Measurements from ENCODE around the gene ZFAND3. TPM values are rescaled to one million over a fixed set of nuclear protein-coding genes. Genes with fewer than 3 reads are reported as not detected.

Gene ZFAND3
- polyA plus RNA-seq, 1 donor (not counting 4 experiments of a cell fraction or from before 2014, with no cell fraction given) = 19.6 TPM

DNA sequence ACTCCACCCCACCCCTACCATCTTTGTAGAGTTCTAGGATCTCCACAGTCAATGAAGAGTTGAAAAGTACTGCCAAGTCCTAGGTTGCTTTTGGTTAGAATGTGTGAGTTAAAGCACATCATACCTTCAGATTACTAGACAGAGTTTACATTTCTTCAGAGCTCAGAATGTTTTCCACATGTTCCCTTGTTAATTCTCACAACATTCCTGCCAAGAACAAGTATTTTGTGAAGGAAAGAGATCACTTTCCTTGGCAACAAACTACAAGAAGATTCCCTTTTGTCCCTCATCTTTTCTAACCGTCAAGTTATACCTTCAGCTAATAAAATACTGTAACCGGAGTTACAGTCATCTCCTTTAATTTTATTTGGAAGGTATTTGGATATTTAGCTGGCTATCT lies 266.8 kb downstream of the ZFAND3 start:
- DNase-seq (ENCODE audit: low read depth, low spot score) (no peak), FAIRE-seq (no peak)
- H3K9me1 ChIP-seq (ENCODE audit: control insufficient read depth, extremely low read depth, insufficient read depth, low read length) = no peaks in the 10 kb centered on the region
- no peaks in the 10 kb centered on the region for H4K20me1 ChIP-seq (ENCODE audit: control insufficient read depth, extremely low read depth, insufficient read depth, low read length)
- TF ChIP-seq EZH2 (IDR thresholded peaks at IDR 0.05; ENCODE audit: low read length) (no peak), CTCF (optimal IDR thresholded peaks at IDR 0.05 in 1 of 3, IDR thresholded peaks at IDR 0.05 in 1 of 3, conservative IDR thresholded peaks at IDR 0.05 in 1 of 3; ENCODE audit: extremely low read depth in 1 of 3, insufficient read depth in 2 of 3, low read length in 3 of 3) (no peak)
- H3K4me1 ChIP-seq (ENCODE audit: control insufficient read depth, extremely low read depth, insufficient read depth, low read length) = no peaks in the 10 kb centered on the region
- no peak overlapping the region for H3K9ac ChIP-seq (ENCODE audit: control insufficient read depth, extremely low read depth, insufficient read depth, low read length)
- H3K4me3 ChIP-seq (ENCODE audit: control insufficient read depth in 2 of 3, extremely low read depth in 1 of 3, insufficient read depth in 2 of 3, low read depth in 1 of 3, low read length in 3 of 3) = no peak overlapping the region
- H3K27me3 ChIP-seq (ENCODE audit: control insufficient read depth, extremely low read depth, insufficient read depth, low read length) = no peaks in the 10 kb centered on the region
- H3K9me3 ChIP-seq (ENCODE audit: control insufficient read depth, low read depth, low read length) = no peaks in the 10 kb centered on the region
- no peak overlapping the region for H3K4me2 ChIP-seq (ENCODE audit: control insufficient read depth, extremely low read depth, insufficient read depth, low read depth, low read length)
- H2AFZ ChIP-seq (ENCODE audit: control insufficient read depth, low read length) = no peak overlapping the region
- dilution Hi-C loops (cut with MboI; ENCODE audit: extremely low pct_ligation_motif_present, low sequenced_read_pairs) = no loop called here
- no peak overlapping the region for H3K27ac ChIP-seq (ENCODE audit: control insufficient read depth, insufficient read depth, low read length)
- peaks cover 5 to 6% of the 10 kb centered on the region in 2 experiments for H3K36me3 ChIP-seq (ENCODE audit: control insufficient read depth in 2 of 2, extremely low read depth in 1 of 2, insufficient read depth in 2 of 2, low read length in 2 of 2)
- no peaks in the 10 kb centered on the region for H3K79me2 ChIP-seq (ENCODE audit: control insufficient read depth, insufficient read depth, low read length)

DNA sequence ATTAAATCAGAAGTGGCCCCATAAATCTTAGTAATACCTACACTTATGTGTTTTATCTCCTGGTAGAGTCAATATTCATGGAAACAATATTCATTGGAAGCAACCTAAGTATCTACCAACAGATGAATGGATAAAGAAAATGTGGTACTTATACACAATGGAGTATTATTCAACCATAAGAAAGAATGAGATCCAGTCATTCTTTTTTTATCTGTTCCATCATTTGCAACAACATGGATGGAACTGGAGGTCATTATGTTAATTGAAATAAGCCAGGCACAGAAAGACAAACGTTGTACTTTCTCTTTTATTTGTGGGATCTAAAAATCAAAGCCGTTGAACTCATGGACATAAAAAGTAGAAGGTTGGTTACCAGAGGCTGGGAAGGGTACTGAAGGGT lies 268.5 kb downstream of the ZFAND3 start:
- no peak overlapping the region for H2AFZ ChIP-seq (ENCODE audit: control insufficient read depth, low read length)
- no peaks in the 10 kb centered on the region for H4K20me1 ChIP-seq (ENCODE audit: control insufficient read depth, extremely low read depth, insufficient read depth, low read length)
- FAIRE-seq (no peak), DNase-seq (ENCODE audit: low read depth, low spot score) (no peak)
- H3K27ac ChIP-seq (ENCODE audit: control insufficient read depth, insufficient read depth, low read length) = no peak overlapping the region
- no peak overlapping the region for H3K4me2 ChIP-seq (ENCODE audit: control insufficient read depth, extremely low read depth, insufficient read depth, low read depth, low read length)
- dilution Hi-C loops (cut with MboI; ENCODE audit: extremely low pct_ligation_motif_present, low sequenced_read_pairs) = no loop called here
- TF ChIP-seq CTCF (optimal IDR thresholded peaks at IDR 0.05 in 1 of 3, IDR thresholded peaks at IDR 0.05 in 1 of 3, conservative IDR thresholded peaks at IDR 0.05 in 1 of 3; ENCODE audit: extremely low read depth in 1 of 3, insufficient read depth in 2 of 3, low read length in 3 of 3) (no peak), EZH2 (IDR thresholded peaks at IDR 0.05; ENCODE audit: low read length) (no peak)
- no peaks in the 10 kb centered on the region for H3K27me3 ChIP-seq (ENCODE audit: control insufficient read depth, extremely low read depth, insufficient read depth, low read length)
- H3K36me3 ChIP-seq (ENCODE audit: control insufficient read depth in 2 of 2, extremely low read depth in 1 of 2, insufficient read depth in 2 of 2, low read length in 2 of 2) = peaks cover 5 to 6% of the 10 kb centered on the region in 2 experiments
- no peaks in the 10 kb centered on the region for H3K79me2 ChIP-seq (ENCODE audit: control insufficient read depth, insufficient read depth, low read length)
- no peaks in the 10 kb centered on the region for H3K9me3 ChIP-seq (ENCODE audit: control insufficient read depth, low read depth, low read length)
- H3K4me3 ChIP-seq (ENCODE audit: control insufficient read depth in 2 of 3, extremely low read depth in 1 of 3, insufficient read depth in 2 of 3, low read depth in 1 of 3, low read length in 3 of 3) = no peak overlapping the region
- no peaks in the 10 kb centered on the region for H3K9me1 ChIP-seq (ENCODE audit: control insufficient read depth, extremely low read depth, insufficient read depth, low read length)
- no peak overlapping the region for H3K9ac ChIP-seq (ENCODE audit: control insufficient read depth, extremely low read depth, insufficient read depth, low read length)
- H3K4me1 ChIP-seq (ENCODE audit: control insufficient read depth, extremely low read depth, insufficient read depth, low read length) = no peaks in the 10 kb centered on the region

Measured in keratinocyte (primary cell).